ENCODE measurements around the gene NHP2. TPM values are rescaled to one million over a fixed set of nuclear protein-coding genes. Genes with fewer than 3 reads are reported as not detected.

The NHP2 gene
- total and polyA plus RNA-seq, 9 of the 15 experiments (the other 6 are each of a cell fraction or from before 2014, with no cell fraction given): 52.8 to 622 (median 144) TPM

DNA sequence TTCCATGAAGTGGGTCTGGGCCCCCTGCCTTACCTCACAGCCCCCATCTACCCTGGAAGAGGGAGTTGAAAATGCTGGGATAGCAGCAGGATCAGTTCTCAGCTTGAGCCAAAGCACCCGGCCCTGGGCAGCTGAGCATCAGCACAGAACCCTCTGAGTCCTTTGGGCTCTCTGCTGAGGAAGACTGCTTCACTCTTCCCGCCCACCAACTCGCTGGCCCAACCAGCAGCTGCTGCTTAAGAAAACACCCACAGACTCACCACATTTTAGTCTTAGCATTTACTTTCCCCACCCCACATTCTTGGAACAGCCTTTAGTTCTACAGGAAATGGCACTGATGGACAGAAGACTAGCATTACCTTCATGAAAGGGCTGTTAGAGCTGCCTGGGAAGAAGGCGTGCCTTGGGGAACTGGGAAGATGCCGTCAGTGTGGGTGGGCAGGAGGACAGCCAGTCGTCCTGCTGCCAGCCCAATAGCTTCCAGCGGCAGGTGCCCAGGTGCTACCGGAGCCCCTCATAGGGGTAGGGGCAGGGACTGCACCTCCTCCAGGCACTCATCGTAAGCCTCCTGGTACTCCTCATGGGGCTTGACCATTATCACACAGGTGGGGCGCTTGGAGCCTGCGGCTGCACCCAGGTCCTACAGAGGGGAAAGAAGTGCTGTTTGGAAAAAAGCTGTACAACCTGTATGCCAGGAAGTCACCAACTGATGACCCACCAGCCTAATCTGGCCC, 4.3 kb downstream of the NHP2 start:
- WGBS (ENCODE audit: insufficient coverage, low coverage, missing lambda C conversion rate): 88% methylated on average over 11 of the region's 11 CpGs
- Histone ChIP-seq H3K27ac (ENCODE audit: extremely low read depth, low read depth, low read length) (no peak overlapping the region; the same call in 2 of the 3 replicates), H3K9ac (ENCODE audit: insufficient read depth in 1 of 2, low read depth in 2 of 2, low read length in 2 of 2) (peak overlapping the region in 1 of 2 experiments; percentile 36; a peak in 1 of 4 replicates), H3K9me3 (replicated peaks; ENCODE audit: control insufficient read depth, insufficient read depth, low read depth, low read length) (no peaks in the 10 kb centered on the region), H4K20me1 (replicated peaks; ENCODE audit: control insufficient read depth, insufficient read depth, low read length) (peaks cover 22% of the 10 kb centered on the region), H3K4me2 (ENCODE audit: insufficient read depth, low read length) (no peak overlapping the region), H3K4me1 (replicated peaks in 1 of 2; ENCODE audit: control insufficient read depth in 2 of 2, insufficient read depth in 2 of 2, low read length in 2 of 2) (peaks cover 9 to 25% of the 10 kb centered on the region in 2 experiments; a peak in 4 of 5 replicates), H3K4me3 (no peak overlapping the region), H3K27me3 (ENCODE audit: control insufficient read depth in 2 of 2, insufficient read depth in 2 of 2, low read length in 2 of 2) (no peaks in the 10 kb centered on the region), H2AFZ (ENCODE audit: low read depth, low read length) (no peak overlapping the region), H3K9me1 (ENCODE audit: control insufficient read depth, insufficient read depth, low read length) (no peaks in the 10 kb centered on the region), H3K36me3 (ENCODE audit: control insufficient read depth, insufficient read depth, low read length) (peaks cover 76% of the 10 kb centered on the region), H3K79me2 (ENCODE audit: control insufficient read depth, insufficient read depth, low read length) (peaks cover 24% of the 10 kb centered on the region)
- FAIRE-seq (no peak), DNase-seq (ENCODE audit: extremely low read depth in 1 of 4, low spot score in 3 of 4) (no peak), ATAC-seq (no peak)
- BruUV-seq (replicated peaks): no TSS peak
- intact Hi-C loops (cut with micrococcal nuclease): no loop called here
- POLR2A ChIA-PET: interaction anchor here (0.6 to 3.0 kb wide), 9 partner anchors 11 to 94 kb away, joined by 3 to 13 read pairs (median 4); no protein-coding TSS in a partner anchor
- CTCF ChIA-PET (ENCODE audit: low intra/inter-chr PET ratio): no interaction called here
- in situ Hi-C loops (cut with MboI): no loop called here
- TF ChIP-seq TEAD1 (CRISPR knock-in tag; IDR thresholded peaks at IDR 0.05) (no peak), ZNF253 (CRISPR knock-in tag; conservative IDR thresholded peaks at IDR 0.05) (no peak), ZFP36 (IDR thresholded peaks at IDR 0.05; ENCODE audit: low read depth, low read length, partially characterized antibody) (no peak), ETV1 (tag; conservative IDR thresholded peaks at IDR 0.05; ENCODE audit: low read depth) (no peak), HLTF (IDR thresholded peaks at IDR 0.05) (no peak), MTA3 (IDR thresholded peaks at IDR 0.05; ENCODE audit: borderline replicate concordance) (no peak), YY1 (IDR thresholded peaks at IDR 0.05; ENCODE audit: borderline replicate concordance in 1 of 3, control insufficient read depth in 1 of 3, extremely low read depth in 1 of 3, insufficient read depth in 3 of 3, insufficient read length in 1 of 3, insufficient replicate concordance in 2 of 3, low read depth in 1 of 3, low read length in 2 of 3) (no peak), NR3C1 (CRISPR knock-in tag; IDR thresholded peaks at IDR 0.05) (no peak), POLR2G (IDR thresholded peaks at IDR 0.05; ENCODE audit: low read depth, low read length) (peak; percentile 66), KLF6 (CRISPR knock-in tag; IDR thresholded peaks at IDR 0.05; ENCODE audit: borderline replicate concordance) (no peak), XRCC4 (IDR thresholded peaks at IDR 0.05; ENCODE audit: extremely low read depth, insufficient read depth, insufficient read length) (no peak), KLF1 (tag; IDR thresholded peaks at IDR 0.05) (no peak), STAT5A (IDR thresholded peaks at IDR 0.05; ENCODE audit: borderline replicate concordance, low read length) (no peak), POLR2A (conservative IDR thresholded peaks at IDR 0.05) (peak; percentile 56), ZNF507 (tag; conservative IDR thresholded peaks at IDR 0.05) (no peak), MCM2 (IDR thresholded peaks at IDR 0.05; ENCODE audit: low read depth) (no peak)
- TF ChIP-seq, protein P1, sequence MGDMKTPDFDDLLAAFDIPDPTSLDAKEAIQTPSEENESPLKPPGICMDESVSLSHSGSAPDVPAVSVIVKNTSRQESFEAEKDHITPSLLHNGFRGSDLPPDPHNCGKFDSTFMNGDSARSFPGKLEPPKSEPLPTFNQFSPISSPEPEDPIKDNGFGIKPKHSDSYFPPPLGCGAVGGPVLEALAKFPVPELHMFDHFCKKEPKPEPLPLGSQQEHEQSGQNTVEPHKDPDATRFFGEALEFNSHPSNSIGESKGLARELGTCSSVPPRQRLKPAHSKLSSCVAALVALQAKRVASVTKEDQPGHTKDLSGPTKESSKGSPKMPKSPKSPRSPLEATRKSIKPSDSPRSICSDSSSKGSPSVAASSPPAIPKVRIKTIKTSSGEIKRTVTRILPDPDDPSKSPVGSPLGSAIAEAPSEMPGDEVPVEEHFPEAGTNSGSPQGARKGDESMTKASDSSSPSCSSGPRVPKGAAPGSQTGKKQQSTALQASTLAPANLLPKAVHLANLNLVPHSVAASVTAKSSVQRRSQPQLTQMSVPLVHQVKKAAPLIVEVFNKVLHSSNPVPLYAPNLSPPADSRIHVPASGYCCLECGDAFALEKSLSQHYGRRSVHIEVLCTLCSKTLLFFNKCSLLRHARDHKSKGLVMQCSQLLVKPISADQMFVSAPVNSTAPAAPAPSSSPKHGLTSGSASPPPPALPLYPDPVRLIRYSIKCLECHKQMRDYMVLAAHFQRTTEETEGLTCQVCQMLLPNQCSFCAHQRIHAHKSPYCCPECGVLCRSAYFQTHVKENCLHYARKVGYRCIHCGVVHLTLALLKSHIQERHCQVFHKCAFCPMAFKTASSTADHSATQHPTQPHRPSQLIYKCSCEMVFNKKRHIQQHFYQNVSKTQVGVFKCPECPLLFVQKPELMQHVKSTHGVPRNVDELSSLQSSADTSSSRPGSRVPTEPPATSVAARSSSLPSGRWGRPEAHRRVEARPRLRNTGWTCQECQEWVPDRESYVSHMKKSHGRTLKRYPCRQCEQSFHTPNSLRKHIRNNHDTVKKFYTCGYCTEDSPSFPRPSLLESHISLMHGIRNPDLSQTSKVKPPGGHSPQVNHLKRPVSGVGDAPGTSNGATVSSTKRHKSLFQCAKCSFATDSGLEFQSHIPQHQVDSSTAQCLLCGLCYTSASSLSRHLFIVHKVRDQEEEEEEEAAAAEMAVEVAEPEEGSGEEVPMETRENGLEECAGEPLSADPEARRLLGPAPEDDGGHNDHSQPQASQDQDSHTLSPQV (IDR thresholded peaks at IDR 0.05): no peak
- TF ChIP-seq, protein P2, sequence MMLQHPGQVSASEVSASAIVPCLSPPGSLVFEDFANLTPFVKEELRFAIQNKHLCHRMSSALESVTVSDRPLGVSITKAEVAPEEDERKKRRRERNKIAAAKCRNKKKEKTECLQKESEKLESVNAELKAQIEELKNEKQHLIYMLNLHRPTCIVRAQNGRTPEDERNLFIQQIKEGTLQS (IDR thresholded peaks at IDR 0.05): no peak
- TF ChIP-seq, protein P2 (CRISPR knock-in tag; conservative IDR thresholded peaks at IDR 0.05): no peak

Measured in K562 (cell line).